GM12891 (cell line): ENCODE results near the gene NPIPB5. TPM values are rescaled to one million over a fixed set of nuclear protein-coding genes. Genes with fewer than 3 reads are reported as not detected.
"Not testable (repeated sequence)": the region's sequence is repeated elsewhere in the genome, so short reads cannot be mapped to it uniquely, and the experiment has no call there.

Source experiments
- DNase-seq: peaks from one replicate; pipeline ENCODE4 v3.0.0; 2011; ENCODE audit warnings: low spot score; ENCODE audit not compliant: insufficient read length
- FAIRE-seq: peaks from 2 replicates; lab custom pipeline; 2011; peaks lifted over from hg19 to GRCh38; lab: Jason Lieb, UNC
- polyA plus RNA-seq: library from polyadenylated mRNA; unstranded; fragments of >200 nt; gene quantifications from one replicate; pipeline ENCODE4 v1.2.1, GENCODE V29; 2012; ENCODE audit warnings: low read depth, missing spikeins, inconsistent platforms; ENCODE audit not compliant: missing spikeins

The NPIPB5 gene
- polyA plus RNA-seq = 67.2 TPM

- DNase-seq, FAIRE-seq: not testable (repeated sequence)
These were observed at the start of gene NPIPB5 for GRCh38 chr16:22510591-22510990. TSS of gene NPIPB5 (plus strand) at chr16:22510891. CDS start at chr16:22513802, 2,911 bp downstream.

GRCh38 chr16:22468846-22469245, 41.8 kb upstream of the NPIPB5 start:
- not testable (repeated sequence) for DNase-seq, FAIRE-seq

GRCh38 chr16:22537996-22538395, 27.3 kb downstream of the NPIPB5 start:
- DNase-seq, FAIRE-seq: not testable (repeated sequence)

GRCh38 chr16:22544809-22545208, 34.1 kb downstream of the NPIPB5 start:
- not testable (repeated sequence) for DNase-seq

GRCh38 chr16:22546630-22547029, 35.9 kb downstream of the NPIPB5 start:
- FAIRE-seq, DNase-seq: not testable (repeated sequence)

More at GRCh38 chr16:22544809-22545208, 34.1 kb downstream of the NPIPB5 start:
- not testable (repeated sequence) for FAIRE-seq

- not testable (repeated sequence) for FAIRE-seq
These were observed 36.6 kb downstream of the NPIPB5 start for GRCh38 chr16:22547170-22547765.

GRCh38 chr16:22549853-22550252, 39.2 kb downstream of the NPIPB5 start:
- FAIRE-seq, DNase-seq: not testable (repeated sequence)

More at GRCh38 chr16:22547170-22547765, 36.6 kb downstream of the NPIPB5 start:
- DNase-seq = not testable (repeated sequence)

- not testable (repeated sequence) for FAIRE-seq, DNase-seq
These were observed 40.5 kb downstream of the NPIPB5 start for GRCh38 chr16:22551143-22551542.

GRCh38 chr16:22551651-22552050, 41.0 kb downstream of the NPIPB5 start:
- DNase-seq, FAIRE-seq: not testable (repeated sequence)

GRCh38 chr16:22556759-22557158, 46.1 kb downstream of the NPIPB5 start:
- FAIRE-seq, DNase-seq: not testable (repeated sequence)
